Activated CD4-positive, alpha-beta memory T cell treated with anti-CD3 and anti-CD28 coated beads for 36 hours (primary cell): Measurements from ENCODE around the gene CASP9. TPM values are rescaled to one million over a fixed set of nuclear protein-coding genes. Genes with fewer than 3 reads are reported as not detected.

ENCODE experiments used
- CTCF ChIA-PET: fragments of 350-600 bp; sonication (Branson Sonifier 250); formaldehyde crosslinking; loops from one replicate; lab custom pipeline; 2021; ENCODE audit warnings: antibody characterized with exemption, inconsistent platforms; lab: Charles Lee
- POLR2A ChIA-PET: fragments of 350-600 bp; sonication (Branson Sonifier 250); formaldehyde crosslinking; loops from one replicate; lab custom pipeline; 2021; ENCODE audit warnings: antibody characterized with exemption; lab: Charles Lee
- DNase-seq: peaks from one replicate; pipeline ENCODE4 v3.0.0-alpha.2; 2020
- H3K27ac Mint-ChIP-seq: one replicate; pipeline ENCODE4 v1.8.0; 2021; ENCODE audit warnings: mixed read lengths
- H3K27me3 Mint-ChIP-seq: one replicate; pipeline ENCODE4 v1.8.0; 2021; ENCODE audit warnings: mixed read lengths
- H3K36me3 Mint-ChIP-seq: one replicate; pipeline ENCODE4 v1.8.0; 2021; ENCODE audit warnings: mixed read lengths
- H3K4me1 Mint-ChIP-seq: one replicate; pipeline ENCODE4 v1.8.0; 2021; ENCODE audit warnings: low read depth, mixed read lengths
- H3K4me3 Mint-ChIP-seq: one replicate; pipeline ENCODE4 v1.8.0; 2021; ENCODE audit warnings: mild to moderate bottlenecking, mixed read lengths
- H3K9me3 Mint-ChIP-seq: one replicate; pipeline ENCODE4 v1.8.0; 2021; ENCODE audit warnings: mixed read lengths
- intact Hi-C: fragments of 100-400 bp; cut with micrococcal nuclease; formaldehyde crosslinking; loops from one replicate; pipeline ENCODE4 v1.15.1; 2023
- total RNA-seq, 2 experiments: library from RNA; stranded (reverse); gene quantifications; one replicate each; pipeline ENCODE4 v1.2.3, GENCODE V29; 2021

Gene CASP9
- total RNA-seq, 2 experiments from 2014 or later: 10.5 to 11.5 TPM

GRCh38 chr1:15457585-15457984 lies 66.4 kb downstream of the CASP9 start:
- no peak overlapping the region for H3K27ac Mint-ChIP-seq
- no peak for DNase-seq
- H3K27me3 Mint-ChIP-seq: peaks cover 3% of the 10 kb centered on the region
- ChIA-PET CTCF (no interaction called here), POLR2A (interaction anchor here (0.6 kb wide), 1 partner anchor 205 kb away, joined by 5 read pairs; no protein-coding TSS in a partner anchor)
- H3K4me1 Mint-ChIP-seq: no peaks in the 10 kb centered on the region
- intact Hi-C loops: no loop called here
- no peaks in the 10 kb centered on the region for H3K9me3 Mint-ChIP-seq
- no peaks in the 10 kb centered on the region for H3K36me3 Mint-ChIP-seq
- no peak overlapping the region for H3K4me3 Mint-ChIP-seq

DNA sequence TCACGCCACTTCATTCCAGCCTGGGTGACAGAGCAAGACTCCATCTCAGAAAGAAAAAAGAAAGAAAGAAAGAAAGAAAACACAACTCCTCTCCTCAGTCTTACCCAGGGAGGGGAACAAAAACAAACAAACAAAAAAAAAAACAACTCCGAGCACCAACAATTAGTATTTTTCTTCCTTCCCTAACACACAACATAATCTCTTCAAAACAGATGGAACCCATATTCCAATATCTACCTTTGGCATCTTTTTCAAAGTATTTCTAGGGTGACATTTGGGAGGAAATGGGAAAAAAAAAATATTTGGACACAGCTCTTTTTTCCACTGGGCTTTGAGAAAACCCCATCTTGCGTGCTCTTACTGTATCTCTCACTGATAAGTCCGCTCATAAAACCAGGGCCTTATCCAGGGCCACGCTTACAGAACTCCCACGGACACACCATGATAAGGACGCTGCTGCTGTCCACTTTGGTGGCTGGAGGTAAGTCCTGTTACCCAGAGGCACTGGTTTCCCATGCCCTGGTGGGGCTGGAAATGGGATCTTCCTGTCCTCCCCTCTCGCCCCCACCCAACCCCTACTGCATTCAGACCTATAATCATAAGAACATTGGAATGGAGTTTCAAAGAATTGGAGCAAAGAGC lies 67.6 kb downstream of the CASP9 start, which contains the start of gene CELA2A:
TSS of gene CELA2A (plus strand) at position 420 of the 642 bp plus-strand sequence. CDS start at position 442, 22 bp downstream.
- intact Hi-C loops: no loop called here
- H3K4me1 Mint-ChIP-seq: no peaks in the 10 kb centered on the region
- ChIA-PET POLR2A (no interaction called here), CTCF (no interaction called here)
- no peak within 1 kb of the TSS for H3K4me3 Mint-ChIP-seq
- H3K27me3 Mint-ChIP-seq: peaks cover 3% of the 10 kb centered on the region
- DNase-seq: no peak
- H3K9me3 Mint-ChIP-seq: no peaks in the 10 kb centered on the region
- H3K27ac Mint-ChIP-seq: no peak within 1 kb of the TSS
- H3K36me3 Mint-ChIP-seq: no peaks in the 10 kb centered on the region

GRCh38 chr1:15455522-15455921 lies 68.5 kb downstream of the CASP9 start:
- Mint-ChIP-seq H3K4me1 (no peaks in the 10 kb centered on the region), H3K4me3 (no peak overlapping the region), H3K27me3 (peaks cover 5% of the 10 kb centered on the region), H3K9me3 (no peaks in the 10 kb centered on the region), H3K36me3 (no peaks in the 10 kb centered on the region), H3K27ac (no peak overlapping the region)
- no peak for DNase-seq
- POLR2A ChIA-PET: no interaction called here
- CTCF ChIA-PET: no interaction called here
- intact Hi-C loops: no loop called here

- H3K4me3 Mint-ChIP-seq: no peak overlapping the region
- intact Hi-C loops: no loop called here
- no peaks in the 10 kb centered on the region for H3K4me1 Mint-ChIP-seq
- ChIA-PET POLR2A (no interaction called here), CTCF (no interaction called here)
- DNase-seq: no peak
- H3K36me3 Mint-ChIP-seq: no peaks in the 10 kb centered on the region
- no peaks in the 10 kb centered on the region for H3K9me3 Mint-ChIP-seq
- H3K27me3 Mint-ChIP-seq: peaks cover 2% of the 10 kb centered on the region
- H3K27ac Mint-ChIP-seq: no peak overlapping the region
Observed at GRCh38 chr1:15454256-15454655, 69.8 kb downstream of the CASP9 start.

GRCh38 chr1:15453734-15454133 lies 70.3 kb downstream of the CASP9 start:
- intact Hi-C loops: no loop called here
- Mint-ChIP-seq H3K27me3 (peaks cover 2% of the 10 kb centered on the region), H3K4me1 (no peaks in the 10 kb centered on the region), H3K36me3 (no peaks in the 10 kb centered on the region), H3K9me3 (no peaks in the 10 kb centered on the region), H3K4me3 (no peak overlapping the region), H3K27ac (no peak overlapping the region)
- ChIA-PET POLR2A (no interaction called here), CTCF (no interaction called here)
- DNase-seq: no peak

DNA sequence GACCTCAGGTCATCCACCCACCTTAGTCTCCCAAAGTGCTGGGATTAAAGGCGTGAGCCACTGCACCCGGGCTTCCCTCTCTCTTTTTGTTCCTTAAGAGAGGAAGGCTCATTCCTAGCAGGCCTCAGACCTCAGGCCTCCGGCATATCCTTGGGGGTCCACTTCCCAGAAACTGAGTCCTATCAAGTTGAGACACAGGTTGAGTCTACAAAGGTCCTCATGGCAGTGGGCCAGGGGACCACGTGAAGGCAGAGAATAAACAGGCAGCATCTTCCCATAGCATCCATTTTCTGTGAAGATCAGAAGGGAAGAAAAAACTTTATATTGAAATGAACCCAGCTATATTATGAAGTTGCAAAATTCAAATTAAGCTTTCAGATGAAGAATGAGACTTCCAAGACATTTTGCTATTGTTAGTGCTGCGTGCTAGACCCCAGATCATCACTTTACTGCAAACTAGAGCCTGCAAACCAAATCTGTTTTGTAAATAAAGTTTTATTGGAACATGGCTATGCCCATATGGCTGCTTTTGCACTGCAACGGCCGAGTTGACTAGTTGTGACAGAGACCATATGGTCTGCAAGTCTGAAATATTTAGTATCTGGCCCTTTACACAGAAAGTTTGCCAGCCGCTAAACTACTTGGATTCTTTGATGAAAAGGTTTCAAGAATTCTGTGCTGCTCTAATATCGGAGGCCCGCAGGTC lies 71.0 kb downstream of the CASP9 start:
- Mint-ChIP-seq H3K27me3 (peaks cover 2% of the 10 kb centered on the region), H3K27ac (no peak overlapping the region), H3K4me1 (no peaks in the 10 kb centered on the region), H3K4me3 (no peak overlapping the region), H3K36me3 (no peaks in the 10 kb centered on the region), H3K9me3 (no peaks in the 10 kb centered on the region)
- intact Hi-C loops: no loop called here
- no peak for DNase-seq
- ChIA-PET CTCF (no interaction called here), POLR2A (no interaction called here)

- Mint-ChIP-seq H3K36me3 (no peaks in the 10 kb centered on the region), H3K27me3 (peaks cover 2% of the 10 kb centered on the region), H3K4me3 (no peak overlapping the region), H3K27ac (no peak overlapping the region), H3K4me1 (no peaks in the 10 kb centered on the region), H3K9me3 (no peaks in the 10 kb centered on the region)
- no peak for DNase-seq
- POLR2A ChIA-PET: no interaction called here
- intact Hi-C loops: no loop called here
- CTCF ChIA-PET: no interaction called here
Observed at GRCh38 chr1:15452216-15452615, 71.8 kb downstream of the CASP9 start.

- Mint-ChIP-seq H3K4me3 (no peak overlapping the region), H3K4me1 (no peaks in the 10 kb centered on the region), H3K36me3 (no peaks in the 10 kb centered on the region), H3K27ac (no peak overlapping the region), H3K27me3 (peaks cover 2% of the 10 kb centered on the region), H3K9me3 (no peaks in the 10 kb centered on the region)
- CTCF ChIA-PET: no interaction called here
- POLR2A ChIA-PET: no interaction called here
- no peak for DNase-seq
- intact Hi-C loops: no loop called here
Observed at GRCh38 chr1:15451014-15451722, 72.8 kb downstream of the CASP9 start.

DNA sequence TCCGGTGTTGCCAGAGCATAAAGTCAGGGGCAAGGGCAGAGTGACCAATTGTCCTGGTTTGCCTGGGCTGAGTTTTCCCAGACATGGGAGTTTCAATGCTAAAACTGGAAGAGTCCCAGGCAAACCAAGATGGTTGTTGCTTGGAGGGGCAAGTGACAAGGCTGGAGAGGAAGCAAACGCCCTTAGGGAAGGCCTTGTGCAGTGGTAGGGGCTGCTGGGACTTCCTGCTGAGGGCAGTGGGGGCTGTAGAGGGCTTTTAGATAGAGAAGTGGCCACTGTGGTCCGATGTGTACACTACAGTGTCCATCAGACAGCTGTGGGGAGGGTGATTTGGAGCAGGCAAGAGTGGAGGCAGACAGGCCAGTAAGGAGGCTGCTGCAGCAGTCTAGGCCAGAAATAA lies 74.4 kb downstream of the CASP9 start:
- intact Hi-C loops: no loop called here
- DNase-seq: no peak
- Mint-ChIP-seq H3K4me1 (no peaks in the 10 kb centered on the region), H3K9me3 (no peaks in the 10 kb centered on the region), H3K4me3 (no peak overlapping the region), H3K27ac (no peak overlapping the region), H3K27me3 (peaks cover 4% of the 10 kb centered on the region), H3K36me3 (no peaks in the 10 kb centered on the region)
- POLR2A ChIA-PET: no interaction called here
- CTCF ChIA-PET: interaction anchor here (1.5 kb wide), 1 partner anchor 126 kb away, joined by 5 read pairs; no protein-coding TSS in a partner anchor

GRCh38 chr1:15448877-15449462 lies 75.0 kb downstream of the CASP9 start:
- CTCF ChIA-PET: interaction anchor here (1.5 kb wide), 1 partner anchor 126 kb away, joined by 5 read pairs; no protein-coding TSS in a partner anchor
- Mint-ChIP-seq H3K4me3 (no peak overlapping the region), H3K9me3 (no peaks in the 10 kb centered on the region), H3K27ac (no peak overlapping the region), H3K27me3 (peaks cover 4% of the 10 kb centered on the region), H3K4me1 (no peaks in the 10 kb centered on the region), H3K36me3 (no peaks in the 10 kb centered on the region)
- DNase-seq: no peak
- POLR2A ChIA-PET: no interaction called here
- intact Hi-C loops: no loop called here

- no peaks in the 10 kb centered on the region for H3K9me3 Mint-ChIP-seq
- H3K27me3 Mint-ChIP-seq: peaks cover 4% of the 10 kb centered on the region
- intact Hi-C loops: no loop called here
- POLR2A ChIA-PET: no interaction called here
- CTCF ChIA-PET: no interaction called here
- H3K4me3 Mint-ChIP-seq: no peak overlapping the region
- no peaks in the 10 kb centered on the region for H3K36me3 Mint-ChIP-seq
- no peak overlapping the region for H3K27ac Mint-ChIP-seq
- DNase-seq: no peak
- H3K4me1 Mint-ChIP-seq: no peaks in the 10 kb centered on the region
Observed at GRCh38 chr1:15446212-15446611, 77.8 kb downstream of the CASP9 start.
